Activated CD4-positive, alpha-beta T cell treated with anti-CD3 and anti-CD28 coated beads for 36 hours (primary cell): ENCODE measurements around the gene PHF19. TPM values are rescaled to one million over a fixed set of nuclear protein-coding genes. Genes with fewer than 3 reads are reported as not detected.

Source experiments
- ATAC-seq: fragments of 200-7000 bp; cut with Tn5 transposase; one replicate; pipeline ENCODE4 v1.10.0; 2021; ENCODE audit warnings: mild to moderate bottlenecking, moderate library complexity
- CTCF ChIA-PET: fragments of 350-600 bp; sonication (Branson Sonifier 250); formaldehyde crosslinking; loops from one replicate; lab custom pipeline; 2021; ENCODE audit warnings: antibody characterized with exemption; lab: Charles Lee
- POLR2A ChIA-PET: fragments of 350-600 bp; sonication (Branson Sonifier 250); formaldehyde crosslinking; loops from one replicate; lab custom pipeline; 2021; ENCODE audit warnings: antibody characterized with exemption, inconsistent platforms; lab: Charles Lee
- DNase-seq: peaks from one replicate; pipeline ENCODE4 v3.0.0-alpha.2; 2020
- H3K27ac Mint-ChIP-seq: one replicate; pipeline ENCODE4 v1.8.0; 2021; ENCODE audit warnings: mixed read lengths
- H3K27me3 Mint-ChIP-seq: one replicate; pipeline ENCODE4 v1.8.0; 2021; ENCODE audit warnings: mixed read lengths
- H3K36me3 Mint-ChIP-seq: one replicate; pipeline ENCODE4 v1.8.0; 2021; ENCODE audit warnings: low read depth, mixed read lengths
- H3K4me1 Mint-ChIP-seq: one replicate; pipeline ENCODE4 v1.8.0; 2021; ENCODE audit warnings: mixed read lengths
- H3K4me3 Mint-ChIP-seq: one replicate; pipeline ENCODE4 v1.8.0; 2021; ENCODE audit warnings: mild to moderate bottlenecking, moderate library complexity, mixed read lengths
- H3K9me3 Mint-ChIP-seq: one replicate; pipeline ENCODE4 v1.8.0; 2021; ENCODE audit warnings: low read depth, mixed read lengths
- intact Hi-C, 2 experiments: fragments of 100-400 bp; cut with DNase I in 1 of 2; cut with micrococcal nuclease in 1 of 2; formaldehyde crosslinking; loops; one replicate each; pipeline versions ENCODE4 v1.14.2 to v1.15.1; 2022 to 2024; cut with DNase I, micrococcal nuclease
- total RNA-seq, 2 experiments: library from RNA; stranded (reverse); gene quantifications; one replicate each; pipeline ENCODE4 v1.2.3, GENCODE V29; 2021

Gene PHF19
- total RNA-seq, 2 experiments from 2014 or later, result 168 to 169 TPM

DNA sequence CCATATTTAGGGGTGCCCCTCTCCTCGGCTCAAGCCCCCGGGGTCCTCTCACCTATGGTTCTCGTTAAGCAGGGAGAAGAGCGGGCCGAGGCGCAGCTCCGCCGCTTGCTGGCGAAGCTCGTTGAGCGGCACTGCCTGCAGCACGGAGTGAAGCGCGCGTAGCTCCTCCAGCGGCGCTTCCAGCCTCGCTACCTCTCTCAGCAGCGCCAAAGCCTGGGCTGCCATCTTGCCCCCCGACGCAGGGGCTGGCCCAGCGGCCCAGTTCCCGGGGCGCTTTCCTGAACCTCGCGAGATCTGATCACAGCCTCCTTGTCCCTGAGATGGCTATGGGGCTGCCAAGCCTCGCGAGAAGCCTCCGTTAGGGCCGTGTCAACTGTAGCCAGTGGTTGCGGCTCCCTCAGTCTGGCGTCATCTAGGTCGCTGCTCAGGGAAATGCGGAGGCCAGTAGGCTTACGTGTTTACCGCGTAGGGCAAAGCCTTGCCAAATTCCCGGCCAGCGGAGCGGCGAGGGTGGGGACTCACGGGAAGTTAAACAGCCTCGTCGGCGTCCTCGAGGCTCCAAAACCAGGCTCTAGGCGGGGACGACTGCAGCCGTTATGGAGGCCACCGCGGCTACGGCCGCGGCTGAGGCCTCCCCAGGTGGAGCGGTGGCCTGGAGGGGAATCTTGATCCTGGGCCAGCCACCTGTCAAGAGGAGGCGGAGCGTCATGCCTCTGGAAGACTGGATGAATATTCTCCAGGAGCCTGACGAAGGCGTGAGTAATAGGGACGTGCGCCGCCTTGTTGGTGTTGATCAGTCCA, 34.1 kb downstream of the PHF19 start, which contains the start of gene PSMD5:
PSMD5 (minus strand) TSS at position 238 of the 801 bp plus-strand sequence; CDS start at position 225, 13 bp downstream.
- ChIA-PET CTCF (interaction anchor here (0.7 kb wide), 2 partner anchors 26 to 155 kb away, joined by 3 to 5 read pairs; no protein-coding TSS in a partner anchor), POLR2A (interaction anchor here (0.9 to 2.1 kb wide), 6 partner anchors 10 to 88 kb away, joined by 3 to 9 read pairs (median 4); no protein-coding TSS in a partner anchor)
- ATAC-seq, result peak; percentile 89
- H3K36me3 Mint-ChIP-seq, result peaks cover 71% of the 10 kb centered on the region
- no peaks in the 10 kb centered on the region for H3K27me3 Mint-ChIP-seq
- peaks cover 70% of the 10 kb centered on the region for H3K4me1 Mint-ChIP-seq
- H3K4me3 Mint-ChIP-seq, result peak within 1 kb of the TSS; percentile 98
- H3K9me3 Mint-ChIP-seq, result no peaks in the 10 kb centered on the region
- intact Hi-C loops, result loop anchor here (1.0 to 10.0 kb wide), 10 partner anchors 25 to 358 kb away; partner anchors contain the start of genes CNTRL (in 2 of the 2), FBXW2 (in 2 of the 2), CDK5RAP2 (in 1 of the 2) and MEGF9 (in 1 of the 2)
- H3K27ac Mint-ChIP-seq, result peak within 1 kb of the TSS; percentile 91
- peak; percentile 99 for DNase-seq

DNA sequence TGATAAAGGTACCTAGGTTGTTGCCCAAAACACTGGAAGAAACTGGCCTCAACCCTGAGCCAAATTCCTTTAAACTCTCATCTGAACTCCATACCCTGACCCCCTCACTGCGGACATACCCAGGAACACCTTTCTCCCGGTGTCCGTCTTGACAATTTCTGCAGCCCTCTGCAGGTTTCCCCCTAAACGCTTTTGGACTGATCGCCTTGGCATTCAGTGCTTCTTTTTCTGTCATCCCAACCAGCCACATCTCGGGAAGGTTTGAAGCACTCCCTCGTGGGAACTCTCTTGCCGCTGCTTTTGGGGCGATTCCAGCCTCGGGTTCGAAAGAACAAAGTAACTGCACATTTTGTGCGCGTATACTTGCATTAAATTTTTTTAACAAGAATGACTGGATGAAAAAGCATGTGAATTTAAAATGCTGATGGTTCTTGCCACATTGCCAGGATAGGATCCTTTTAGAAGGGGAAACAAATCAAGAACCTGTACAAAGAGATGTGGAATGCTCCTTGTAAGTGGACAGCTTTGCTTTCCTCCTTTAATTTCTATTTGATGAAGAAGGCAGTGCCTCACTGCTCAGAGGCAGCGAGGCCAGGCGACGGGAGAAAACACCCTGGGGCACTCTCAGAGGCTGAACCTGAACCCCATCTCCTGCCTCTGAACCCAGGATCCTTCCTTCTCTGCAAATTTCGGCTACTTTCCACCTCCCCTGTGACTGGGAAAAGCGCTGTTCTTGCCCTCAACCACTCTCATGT, 34.9 kb downstream of the PHF19 start:
- H3K27ac Mint-ChIP-seq, result peak overlapping the region; percentile 91
- no peak for ATAC-seq
- ChIA-PET POLR2A (interaction anchor here (1.0 to 2.1 kb wide), 4 partner anchors 9 to 89 kb away, joined by 4 to 9 read pairs (median 5); no protein-coding TSS in a partner anchor), CTCF (interaction anchor here (0.7 kb wide), 2 partner anchors 27 to 156 kb away, joined by 3 to 5 read pairs; no protein-coding TSS in a partner anchor)
- intact Hi-C loops, result loop anchor here (1.0 to 10.0 kb wide), 6 partner anchors 49 to 359 kb away; partner anchors contain the start of genes CNTRL (in 2 of the 2), FBXW2 (in 1 of the 2), MEGF9 (in 1 of the 2) and RAB14 (in 1 of the 2)
- H3K36me3 Mint-ChIP-seq, result peaks cover 69% of the 10 kb centered on the region
- H3K9me3 Mint-ChIP-seq, result no peaks in the 10 kb centered on the region
- peak overlapping the region; percentile 98 for H3K4me3 Mint-ChIP-seq
- no peaks in the 10 kb centered on the region for H3K27me3 Mint-ChIP-seq
- peaks cover 70% of the 10 kb centered on the region for H3K4me1 Mint-ChIP-seq
- no peak for DNase-seq

DNA sequence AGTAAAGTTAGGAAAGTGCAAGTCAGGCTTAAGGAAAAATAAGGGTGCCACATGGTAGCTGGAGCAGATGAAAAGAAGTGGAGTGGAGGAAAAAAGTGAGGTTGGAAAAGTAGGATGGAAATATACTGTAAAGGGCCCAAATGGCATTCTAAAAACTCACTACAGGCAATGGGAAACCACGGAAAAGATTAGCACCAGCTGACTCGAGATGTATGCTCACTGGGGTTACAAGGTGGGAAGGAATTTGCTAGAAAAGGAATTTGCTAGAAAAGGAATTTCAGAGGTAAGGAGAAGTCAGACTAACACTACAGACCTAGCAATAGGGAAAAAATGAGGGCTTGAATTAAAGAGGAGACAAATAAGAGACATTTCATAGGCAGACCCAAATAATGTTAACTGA, 37.8 kb downstream of the PHF19 start:
- CTCF ChIA-PET, result interaction anchor here (0.7 to 1.2 kb wide), 2 partner anchors 58 to 85 kb away, joined by 3 read pairs; no protein-coding TSS in a partner anchor
- POLR2A ChIA-PET, result interaction anchor here (0.7 kb wide), 1 partner anchor 86 kb away, joined by 6 read pairs; no protein-coding TSS in a partner anchor
- H3K9me3 Mint-ChIP-seq, result no peaks in the 10 kb centered on the region
- H3K4me1 Mint-ChIP-seq, result peaks cover 47% of the 10 kb centered on the region
- DNase-seq, result no peak
- ATAC-seq, result no peak
- H3K4me3 Mint-ChIP-seq, result peak overlapping the region; percentile 6
- H3K27ac Mint-ChIP-seq, result peak overlapping the region; percentile 73
- H3K27me3 Mint-ChIP-seq, result no peaks in the 10 kb centered on the region
- H3K36me3 Mint-ChIP-seq, result peaks cover 44% of the 10 kb centered on the region
- intact Hi-C loops, result no loop called here

DNA sequence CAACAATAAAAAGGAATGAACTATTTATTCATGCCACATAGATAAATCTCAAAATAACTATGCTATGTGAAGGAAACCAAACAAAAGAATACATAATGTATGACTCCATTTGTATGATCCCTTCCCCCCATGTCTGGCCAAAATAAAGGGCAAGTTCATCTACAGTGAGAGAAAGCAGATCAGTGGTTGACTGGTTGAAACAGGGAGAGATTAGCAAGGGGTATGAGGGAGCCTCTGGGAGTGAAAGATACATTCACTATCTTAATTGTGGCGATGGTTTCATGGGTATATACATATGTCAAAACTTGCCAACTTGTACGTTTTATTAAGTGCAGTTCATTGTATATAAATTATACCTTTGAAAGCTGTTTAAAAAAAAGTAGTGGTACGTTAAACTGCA, 39.1 kb downstream of the PHF19 start:
- Mint-ChIP-seq H3K4me1 (peaks cover 41% of the 10 kb centered on the region), H3K27me3 (no peaks in the 10 kb centered on the region), H3K9me3 (no peaks in the 10 kb centered on the region), H3K4me3 (no peak overlapping the region), H3K27ac (peak overlapping the region; percentile 34), H3K36me3 (peaks cover 40% of the 10 kb centered on the region)
- intact Hi-C loops, result no loop called here
- POLR2A ChIA-PET, result no interaction called here
- DNase-seq (no peak), ATAC-seq (no peak)
- CTCF ChIA-PET, result no interaction called here

DNA sequence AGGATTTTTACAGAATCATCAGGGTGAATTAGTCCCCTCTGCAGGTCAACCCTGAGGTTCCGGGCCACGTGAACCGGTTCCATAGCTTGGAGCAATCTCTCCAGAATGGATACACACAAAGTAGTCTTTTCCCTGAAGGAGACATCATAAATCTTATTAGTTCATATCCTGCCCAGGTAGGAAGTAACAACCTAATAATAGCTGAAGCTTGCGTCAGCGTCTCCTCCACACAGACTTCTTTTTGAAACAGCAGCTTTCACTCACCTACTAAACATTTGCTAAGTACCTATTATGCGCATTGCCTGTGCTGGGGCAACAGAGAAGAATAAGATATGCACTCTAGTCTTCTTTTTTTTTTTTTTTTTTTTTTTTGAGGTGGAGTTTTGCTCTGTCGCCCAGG, 43.7 kb downstream of the PHF19 start:
- peaks cover 28% of the 10 kb centered on the region for H3K4me1 Mint-ChIP-seq
- intact Hi-C loops, result no loop called here
- ChIA-PET CTCF (no interaction called here), POLR2A (interaction anchor here (0.6 to 1.5 kb wide), 4 partner anchors 9 to 93 kb away, joined by 3 to 5 read pairs (median 4); partner anchors contain the start of gene PSMD5)
- DNase-seq (no peak), ATAC-seq (no peak)
- no peak overlapping the region for H3K4me3 Mint-ChIP-seq
- peaks cover 48% of the 10 kb centered on the region for H3K36me3 Mint-ChIP-seq
- H3K27ac Mint-ChIP-seq, result no peak overlapping the region
- H3K27me3 Mint-ChIP-seq, result no peaks in the 10 kb centered on the region
- no peaks in the 10 kb centered on the region for H3K9me3 Mint-ChIP-seq

DNA sequence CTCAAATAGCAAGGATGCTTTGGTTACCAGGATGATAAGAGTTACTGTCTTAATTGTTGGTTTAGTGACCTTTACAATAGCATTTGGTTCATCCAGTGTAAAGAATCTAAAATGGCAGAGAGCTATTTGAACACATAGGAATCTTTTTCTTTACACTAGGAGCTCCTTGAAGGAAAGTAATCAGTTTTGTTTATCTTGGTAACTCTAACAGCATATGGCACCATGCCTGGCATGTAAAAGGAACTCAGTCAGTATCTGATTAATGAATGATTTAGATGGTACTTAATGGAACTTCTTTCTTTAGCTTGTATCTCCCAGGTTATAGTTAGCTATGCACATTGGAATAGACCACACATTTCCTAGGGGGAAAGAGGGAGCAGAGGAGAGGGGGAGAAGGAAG, 44.2 kb downstream of the PHF19 start:
- DNase-seq (no peak), ATAC-seq (no peak)
- POLR2A ChIA-PET, result interaction anchor here (0.6 to 1.5 kb wide), 4 partner anchors 8 to 93 kb away, joined by 3 to 5 read pairs (median 4); partner anchors contain the start of gene PSMD5
- CTCF ChIA-PET, result interaction anchor here (1.0 kb wide), 1 partner anchor 107 kb away, joined by 3 read pairs; no protein-coding TSS in a partner anchor
- no peaks in the 10 kb centered on the region for H3K27me3 Mint-ChIP-seq
- peaks cover 49% of the 10 kb centered on the region for H3K36me3 Mint-ChIP-seq
- no peaks in the 10 kb centered on the region for H3K9me3 Mint-ChIP-seq
- peaks cover 23% of the 10 kb centered on the region for H3K4me1 Mint-ChIP-seq
- H3K4me3 Mint-ChIP-seq, result no peak overlapping the region
- H3K27ac Mint-ChIP-seq, result no peak overlapping the region
- intact Hi-C loops, result no loop called here

DNA sequence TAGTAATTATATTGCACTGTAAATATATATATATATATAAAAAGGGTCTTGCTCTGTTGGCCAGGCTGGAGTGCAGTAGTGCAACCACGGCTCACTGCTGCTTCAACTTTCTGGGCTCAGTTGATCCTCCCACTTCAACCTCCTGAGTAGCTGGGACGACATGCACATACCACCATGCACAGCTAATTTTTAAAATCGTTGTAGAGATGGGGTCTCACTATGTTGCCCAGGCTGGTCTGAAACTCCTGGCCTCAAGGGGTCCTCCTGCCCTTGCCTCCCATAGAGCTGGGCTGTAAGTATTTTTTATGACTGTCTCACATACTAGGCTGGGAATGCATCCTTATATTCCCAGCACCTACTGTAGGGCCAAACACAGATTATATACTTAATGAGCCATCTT, 46.1 kb downstream of the PHF19 start:
- H3K4me3 Mint-ChIP-seq, result no peak overlapping the region
- H3K36me3 Mint-ChIP-seq, result peaks cover 52% of the 10 kb centered on the region
- no peak for DNase-seq
- H3K27me3 Mint-ChIP-seq, result no peaks in the 10 kb centered on the region
- intact Hi-C loops, result no loop called here
- ChIA-PET POLR2A (interaction anchor here (0.6 kb wide), 1 partner anchor 9 kb away, joined by 3 read pairs; no protein-coding TSS in a partner anchor), CTCF (interaction anchor here (1.3 to 1.7 kb wide), 2 partner anchors 10 to 106 kb away, joined by 3 to 5 read pairs; no protein-coding TSS in a partner anchor)
- ATAC-seq, result no peak
- H3K9me3 Mint-ChIP-seq, result no peaks in the 10 kb centered on the region
- peaks cover 14% of the 10 kb centered on the region for H3K4me1 Mint-ChIP-seq
- no peak overlapping the region for H3K27ac Mint-ChIP-seq

DNA sequence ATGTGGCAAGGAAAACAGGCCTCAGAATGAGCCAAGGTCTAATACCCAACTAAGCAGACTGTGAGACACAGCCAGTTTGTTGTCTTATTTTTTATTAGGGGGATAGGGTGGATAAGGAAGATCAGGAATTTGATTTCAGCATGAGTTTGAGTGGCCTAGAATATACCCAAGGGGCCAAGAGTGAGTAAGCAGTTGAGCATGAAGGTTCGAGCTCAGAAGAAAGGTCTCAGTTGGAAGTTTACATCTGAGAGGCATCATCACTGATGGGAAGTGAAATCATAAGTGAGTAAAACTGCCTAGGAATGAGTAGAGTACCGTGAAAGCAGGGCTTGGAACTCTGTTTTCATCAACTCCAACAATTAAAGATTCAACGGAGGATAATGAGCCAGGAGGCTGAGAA, 46.8 kb downstream of the PHF19 start:
- POLR2A ChIA-PET, result no interaction called here
- Mint-ChIP-seq H3K4me1 (peaks cover 12% of the 10 kb centered on the region), H3K4me3 (no peak overlapping the region), H3K9me3 (no peaks in the 10 kb centered on the region), H3K27ac (peak overlapping the region; percentile 66), H3K27me3 (no peaks in the 10 kb centered on the region), H3K36me3 (peaks cover 55% of the 10 kb centered on the region)
- intact Hi-C loops, result no loop called here
- DNase-seq (no peak), ATAC-seq (no peak)
- CTCF ChIA-PET, result interaction anchor here (1.3 to 1.7 kb wide), 2 partner anchors 10 to 106 kb away, joined by 3 to 5 read pairs; no protein-coding TSS in a partner anchor

DNA sequence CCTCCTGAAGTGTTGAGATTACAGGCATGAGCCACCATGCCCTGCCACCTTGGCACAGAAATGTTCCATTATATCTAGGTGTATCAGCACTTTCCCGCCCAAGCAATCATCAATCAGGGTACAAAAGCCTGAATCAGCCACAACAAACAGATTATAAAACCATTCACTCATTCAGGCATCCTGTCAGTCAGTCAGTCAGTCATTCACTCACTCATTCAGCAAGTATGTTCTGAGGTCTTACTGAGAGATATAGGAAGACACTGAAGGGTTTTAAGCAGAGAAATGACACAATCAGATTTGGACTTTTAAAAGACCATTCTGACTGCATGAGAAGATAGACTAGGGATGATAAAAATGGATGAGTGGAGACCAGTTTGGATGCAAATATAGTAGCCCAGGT, 47.3 kb downstream of the PHF19 start:
- peaks cover 14% of the 10 kb centered on the region for H3K4me1 Mint-ChIP-seq
- intact Hi-C loops, result no loop called here
- ChIA-PET CTCF (interaction anchor here (1.3 kb wide), 1 partner anchor 11 kb away, joined by 3 read pairs; no protein-coding TSS in a partner anchor), POLR2A (no interaction called here)
- peak; percentile 49 for ATAC-seq
- no peak overlapping the region for H3K4me3 Mint-ChIP-seq
- H3K27ac Mint-ChIP-seq, result peak overlapping the region; percentile 66
- H3K27me3 Mint-ChIP-seq, result no peaks in the 10 kb centered on the region
- H3K36me3 Mint-ChIP-seq, result peaks cover 58% of the 10 kb centered on the region
- no peak for DNase-seq
- no peaks in the 10 kb centered on the region for H3K9me3 Mint-ChIP-seq

DNA sequence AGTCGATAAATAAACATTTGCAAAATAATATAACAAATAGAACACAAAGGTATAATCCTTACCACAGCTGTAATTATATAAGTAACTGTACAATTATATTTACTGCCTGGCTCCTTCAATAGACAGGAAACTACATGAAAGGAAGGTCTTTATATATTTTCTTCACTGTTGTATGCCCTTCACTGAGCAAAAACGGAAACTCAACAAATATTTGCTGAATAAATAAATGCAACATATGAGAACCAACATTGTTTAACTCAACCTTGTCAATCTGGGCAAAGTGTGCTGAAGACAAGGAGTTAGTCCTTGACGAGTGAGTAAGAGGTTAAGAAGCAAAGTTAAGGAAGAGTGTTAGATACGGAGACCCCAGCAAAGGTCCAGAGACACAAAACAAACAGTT, 56.9 kb downstream of the PHF19 start:
- H3K4me1 Mint-ChIP-seq, result peaks cover 3% of the 10 kb centered on the region
- ATAC-seq (no peak), DNase-seq (no peak)
- intact Hi-C loops, result no loop called here
- CTCF ChIA-PET, result no interaction called here
- POLR2A ChIA-PET, result no interaction called here
- no peaks in the 10 kb centered on the region for H3K9me3 Mint-ChIP-seq
- H3K27ac Mint-ChIP-seq, result no peak overlapping the region
- H3K27me3 Mint-ChIP-seq, result no peaks in the 10 kb centered on the region
- peaks cover 52% of the 10 kb centered on the region for H3K36me3 Mint-ChIP-seq
- no peak overlapping the region for H3K4me3 Mint-ChIP-seq
